SH-SY5Y (cell line): ENCODE measurements around the gene HDGFL2.

Experiments used
- GATA2 ChIP-seq: IDR thresholded peaks from 2 replicates; pipeline ENCODE4 v1.6.1; 2011; ENCODE audit warnings: mild to moderate bottlenecking, low read depth, low read length
- GATA3 ChIP-seq: IDR thresholded peaks from 2 replicates; pipeline ENCODE4 v1.6.1; 2011; ENCODE audit warnings: low read depth, mild to moderate bottlenecking, low read length, moderate library complexity

DNA sequence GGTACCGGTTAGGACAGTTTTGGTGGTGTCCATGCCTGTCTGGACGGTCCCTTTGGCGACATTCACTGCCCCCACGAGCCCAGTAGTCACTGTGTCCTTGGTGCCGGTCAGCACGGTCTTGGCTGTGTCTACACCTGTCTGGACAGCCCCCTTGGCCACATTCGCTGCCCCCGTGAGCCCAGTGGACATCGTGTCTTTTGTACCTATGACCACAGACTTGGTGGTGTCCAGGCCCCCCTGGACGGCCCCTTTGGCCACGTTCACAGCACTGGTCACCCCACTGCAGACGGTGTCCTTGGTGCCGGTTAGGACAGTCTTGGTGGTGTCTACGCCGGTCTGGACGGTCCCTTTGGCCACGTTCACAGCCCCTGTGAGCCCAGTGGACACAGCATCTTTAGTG is 40.0 kb downstream of the HDGFL2 start:
- TF ChIP-seq GATA3 (no peak), GATA2 (no peak)
